ENCODE data around the gene TMPRSS11D.

The TMPRSS11D gene

GRCh38 chr4:67894659-67895058 is 10.9 kb upstream of the TMPRSS11D start:
- Histone ChIP-seq H3K27me3 (ENCODE audit: insufficient read depth, poor library complexity, severe bottlenecking) (no peaks in the 10 kb centered on the region), H3K27ac (replicated peaks) (no peak overlapping the region; the same call in 1 of the 2 replicates), H3K4me3 (replicated peaks; ENCODE audit: insufficient read depth, low read length) (no peak overlapping the region)
- TF ChIP-seq SPI1 (IDR thresholded peaks at IDR 0.05; ENCODE audit: borderline replicate concordance, low read depth): peak; percentile 81; the same call in 1 of the 2 replicates
- TF ChIP-seq REST (IDR thresholded peaks at IDR 0.05; ENCODE audit: insufficient replicate concordance, low read depth): no peak
- DNase-seq (ENCODE audit: low read depth in 1 of 2, low spot score in 1 of 2): peak in 1 of 2 experiments; percentile 33

- Histone ChIP-seq H3K27ac (replicated peaks) (no peak overlapping the region), H3K27me3 (ENCODE audit: insufficient read depth, poor library complexity, severe bottlenecking) (no peaks in the 10 kb centered on the region), H3K4me3 (replicated peaks; ENCODE audit: insufficient read depth, low read length) (no peak overlapping the region)
- no peak for DNase-seq (ENCODE audit: low read depth in 1 of 2, low spot score in 1 of 2)
- TF ChIP-seq POLR2AphosphoS5 (IDR thresholded peaks at IDR 0.05; ENCODE audit: low read depth): no peak
- no peak for TF ChIP-seq CTCF (IDR thresholded peaks at IDR 0.05; ENCODE audit: insufficient read depth, low read length)
- TF ChIP-seq SPI1 (IDR thresholded peaks at IDR 0.05; ENCODE audit: borderline replicate concordance, low read depth): no peak
These were observed 9.1 kb upstream of the TMPRSS11D start for GRCh38 chr4:67892905-67893304.

GRCh38 chr4:67892253-67892652 is 8.5 kb upstream of the TMPRSS11D start:
- H3K27ac ChIP-seq (replicated peaks): no peak overlapping the region
- H3K27me3 ChIP-seq (ENCODE audit: insufficient read depth, poor library complexity, severe bottlenecking): no peaks in the 10 kb centered on the region
- DNase-seq (ENCODE audit: low read depth in 1 of 2, low spot score in 1 of 2): no peak
- no peak overlapping the region for H3K4me3 ChIP-seq (replicated peaks; ENCODE audit: insufficient read depth, low read length)
- no peak for TF ChIP-seq GABPA (IDR thresholded peaks at IDR 0.05; ENCODE audit: low read depth)
- TF ChIP-seq REST (IDR thresholded peaks at IDR 0.05; ENCODE audit: insufficient replicate concordance, low read depth): no peak
- no peak for TF ChIP-seq CTCF (IDR thresholded peaks at IDR 0.05; ENCODE audit: insufficient read depth, low read length)
- TF ChIP-seq POLR2AphosphoS5 (IDR thresholded peaks at IDR 0.05; ENCODE audit: low read depth): no peak
- TF ChIP-seq SPI1 (IDR thresholded peaks at IDR 0.05; ENCODE audit: borderline replicate concordance, low read depth): no peak

- H3K27me3 ChIP-seq (ENCODE audit: insufficient read depth, poor library complexity, severe bottlenecking): no peaks in the 10 kb centered on the region
- TF ChIP-seq GABPA (IDR thresholded peaks at IDR 0.05; ENCODE audit: low read depth): no peak
- TF ChIP-seq REST (IDR thresholded peaks at IDR 0.05; ENCODE audit: insufficient replicate concordance, low read depth): no peak
- TF ChIP-seq CTCF (IDR thresholded peaks at IDR 0.05; ENCODE audit: insufficient read depth, low read length): no peak
- TF ChIP-seq POLR2AphosphoS5 (IDR thresholded peaks at IDR 0.05; ENCODE audit: low read depth): no peak
- TF ChIP-seq SPI1 (IDR thresholded peaks at IDR 0.05; ENCODE audit: borderline replicate concordance, low read depth): no peak
- no peak for DNase-seq (ENCODE audit: low read depth in 1 of 2, low spot score in 1 of 2)
These were observed 7.8 kb upstream of the TMPRSS11D start for GRCh38 chr4:67891645-67892044.

More at GRCh38 chr4:67891645-67892044, 7.8 kb upstream of the TMPRSS11D start:
- H3K27ac ChIP-seq (replicated peaks): no peak overlapping the region
- no peak overlapping the region for H3K4me3 ChIP-seq (replicated peaks; ENCODE audit: insufficient read depth, low read length)

Measured in HL-60 (cell line).